Measurements from ENCODE around the gene EFL1. TPM values are rescaled to one million over a fixed set of nuclear protein-coding genes. Genes with fewer than 3 reads are reported as not detected.

Gene EFL1
- total and polyA plus RNA-seq, 2 donors from 2014 or later = 9.2 to 16.6 TPM

- Histone ChIP-seq H3K9ac (ENCODE audit: low read length in 3 of 3) (no peak overlapping the region), H3K4me1 (ENCODE audit: control insufficient read depth in 2 of 3, insufficient read depth in 2 of 3, low read depth in 1 of 3, low read length in 3 of 3) (no peaks in the 10 kb centered on the region), H3K9me3 (ENCODE audit: control insufficient read depth in 2 of 3, insufficient read depth in 1 of 3, low read length in 3 of 3) (no peaks in the 10 kb centered on the region), H3K36me3 (ENCODE audit: control insufficient read depth in 2 of 3, insufficient read depth in 3 of 3, low read length in 3 of 3) (no peaks in the 10 kb centered on the region), H3K27ac (ENCODE audit: low read depth in 2 of 2, low read length in 2 of 2) (no peak overlapping the region), H3K4me3 (ENCODE audit: low read length in 3 of 3) (no peak overlapping the region), H3K27me3 (ENCODE audit: control insufficient read depth, insufficient read depth, low read length) (no peaks in the 10 kb centered on the region)
- no peak for TF ChIP-seq CTCF (IDR thresholded peaks at IDR 0.05; ENCODE audit: borderline replicate concordance, extremely low read depth, insufficient read depth)
- DNase-seq (no peak), FAIRE-seq (no peak)
- intact Hi-C loops (cut with DNase I) = no loop called here
Observed at GRCh38 chr15:82111918-82112317, 150.6 kb downstream of the EFL1 start.

- H3K27me3 ChIP-seq (ENCODE audit: control insufficient read depth, insufficient read depth, low read length) = no peaks in the 10 kb centered on the region
- FAIRE-seq = no peak
- H3K4me1 ChIP-seq (ENCODE audit: control insufficient read depth in 2 of 3, insufficient read depth in 2 of 3, low read depth in 1 of 3, low read length in 3 of 3) = no peaks in the 10 kb centered on the region
- no peak overlapping the region for H3K27ac ChIP-seq (ENCODE audit: low read depth in 2 of 2, low read length in 2 of 2)
- no peak for TF ChIP-seq CTCF (IDR thresholded peaks at IDR 0.05; ENCODE audit: borderline replicate concordance, extremely low read depth, insufficient read depth)
- no peaks in the 10 kb centered on the region for H3K36me3 ChIP-seq (ENCODE audit: control insufficient read depth in 2 of 3, insufficient read depth in 3 of 3, low read length in 3 of 3)
- intact Hi-C loops (cut with DNase I) = no loop called here
- no peak overlapping the region for H3K9ac ChIP-seq (ENCODE audit: low read length in 3 of 3)
- H3K9me3 ChIP-seq (ENCODE audit: control insufficient read depth in 2 of 3, insufficient read depth in 1 of 3, low read length in 3 of 3) = no peaks in the 10 kb centered on the region
- no peak for DNase-seq
- H3K4me3 ChIP-seq (ENCODE audit: low read length in 3 of 3) = no peak overlapping the region
Observed at GRCh38 chr15:82110144-82110543, 152.4 kb downstream of the EFL1 start.

- H3K36me3 ChIP-seq (ENCODE audit: control insufficient read depth in 2 of 3, insufficient read depth in 3 of 3, low read length in 3 of 3) = no peaks in the 10 kb centered on the region
- no peaks in the 10 kb centered on the region for H3K9me3 ChIP-seq (ENCODE audit: control insufficient read depth in 2 of 3, insufficient read depth in 1 of 3, low read length in 3 of 3)
- TF ChIP-seq CTCF (IDR thresholded peaks at IDR 0.05; ENCODE audit: borderline replicate concordance, extremely low read depth, insufficient read depth) = peak; percentile 51
- no peaks in the 10 kb centered on the region for H3K4me1 ChIP-seq (ENCODE audit: control insufficient read depth in 2 of 3, insufficient read depth in 2 of 3, low read depth in 1 of 3, low read length in 3 of 3)
- intact Hi-C loops (cut with DNase I) = no loop called here
- no peaks in the 10 kb centered on the region for H3K27me3 ChIP-seq (ENCODE audit: control insufficient read depth, insufficient read depth, low read length)
- DNase-seq = peak in 1 of 5 donors; percentile 9
- FAIRE-seq = no peak
- no peak overlapping the region for H3K4me3 ChIP-seq (ENCODE audit: low read length in 3 of 3)
- H3K27ac ChIP-seq (ENCODE audit: low read depth in 2 of 2, low read length in 2 of 2) = no peak overlapping the region
- no peak overlapping the region for H3K9ac ChIP-seq (ENCODE audit: low read length in 3 of 3)
Observed at GRCh38 chr15:82108489-82109078, 153.9 kb downstream of the EFL1 start.

GRCh38 chr15:82106679-82107078 lies 155.9 kb downstream of the EFL1 start:
- no peak overlapping the region for H3K4me3 ChIP-seq (ENCODE audit: low read length in 3 of 3)
- H3K27ac ChIP-seq (ENCODE audit: low read depth in 2 of 2, low read length in 2 of 2) = no peak overlapping the region
- no peaks in the 10 kb centered on the region for H3K9me3 ChIP-seq (ENCODE audit: control insufficient read depth in 2 of 3, insufficient read depth in 1 of 3, low read length in 3 of 3)
- H3K27me3 ChIP-seq (ENCODE audit: control insufficient read depth, insufficient read depth, low read length) = no peaks in the 10 kb centered on the region
- H3K9ac ChIP-seq (ENCODE audit: low read length in 3 of 3) = no peak overlapping the region
- TF ChIP-seq CTCF (IDR thresholded peaks at IDR 0.05; ENCODE audit: borderline replicate concordance, extremely low read depth, insufficient read depth) = no peak
- intact Hi-C loops (cut with DNase I) = no loop called here
- FAIRE-seq = no peak
- no peaks in the 10 kb centered on the region for H3K4me1 ChIP-seq (ENCODE audit: control insufficient read depth in 2 of 3, insufficient read depth in 2 of 3, low read depth in 1 of 3, low read length in 3 of 3)
- H3K36me3 ChIP-seq (ENCODE audit: control insufficient read depth in 2 of 3, insufficient read depth in 3 of 3, low read length in 3 of 3) = no peaks in the 10 kb centered on the region
- no peak for DNase-seq

Data from kidney (tissue), 14 donors.